HFFc6 (cell line): ENCODE results near the gene KRT73. TPM values are rescaled to one million over a fixed set of nuclear protein-coding genes. Genes with fewer than 3 reads are reported as not detected.

Experiments used
- DNase-seq: peaks from one replicate; pipeline ENCODE4 v3.0.0-alpha.2; 2018
- H3K27ac Mint-ChIP-seq: 2 replicates; pipeline ENCODE4 v1.8.0; 2020; ENCODE audit warnings: mild to moderate bottlenecking, mixed read lengths
- H3K27me3 Mint-ChIP-seq: 2 replicates; pipeline ENCODE4 v1.8.0; 2021; ENCODE audit warnings: mild to moderate bottlenecking, moderate library complexity, mixed read lengths; ENCODE audit not compliant: insufficient read depth
- H3K36me3 Mint-ChIP-seq: 2 replicates; pipeline ENCODE4 v1.8.0; 2021; ENCODE audit warnings: low read depth, mixed read lengths
- H3K4me1 Mint-ChIP-seq: 2 replicates; pipeline ENCODE4 v1.8.0; 2020; ENCODE audit warnings: low read depth, mixed read lengths
- H3K4me3 Mint-ChIP-seq: 2 replicates; pipeline ENCODE4 v1.8.0; 2020; ENCODE audit warnings: mild to moderate bottlenecking, moderate library complexity, mixed read lengths
- H3K9me3 Mint-ChIP-seq: 2 replicates; pipeline ENCODE4 v1.8.0; 2020; ENCODE audit warnings: mild to moderate bottlenecking, mixed read lengths
- CTCF ChIP-seq: fragments of 200-600 bp; sonication (generic); IDR thresholded peaks from 2 replicates; pipeline ENCODE4 v1.5.0; 2021; ENCODE audit warnings: antibody characterized with exemption, mild to moderate bottlenecking
- total RNA-seq, 6 experiments: library from RNA; stranded (reverse); fragmentation: NEBNext Ultra II Directional; extraction: Animal tissue kit (Norgen Biotek cat#: 25700); gene quantifications; 2 replicates in 1 of 6; 3 replicates in 5 of 6; pipeline ENCODE4 v1.2.3, GENCODE V29; 2021

Gene KRT73
- total RNA-seq, 6 experiments from 2014 or later, result not detected

DNA sequence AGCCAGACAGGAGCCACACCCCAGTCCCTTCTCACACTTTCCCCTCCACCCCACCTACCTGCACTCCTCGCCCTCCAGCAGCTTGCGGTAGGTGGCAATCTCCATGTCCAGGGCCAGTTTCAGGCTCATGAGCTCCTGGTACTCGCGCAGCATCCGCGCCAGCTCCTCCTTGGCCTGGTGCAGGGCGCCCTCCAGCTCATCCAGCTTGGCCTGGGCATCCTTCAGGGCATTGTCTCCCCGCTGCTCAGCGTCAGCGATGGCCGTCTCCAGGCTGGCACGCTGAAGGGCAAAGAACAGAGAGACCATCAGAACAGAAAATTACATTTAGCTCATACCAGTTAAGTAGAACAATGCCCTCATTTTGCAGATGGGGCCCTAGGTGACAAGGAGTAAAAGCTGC lies 50.2 kb downstream of the KRT73 start:
- Mint-ChIP-seq H3K27ac (no peak overlapping the region), H3K9me3 (no peaks in the 10 kb centered on the region), H3K27me3 (peaks cover 45% of the 10 kb centered on the region), H3K4me3 (no peak overlapping the region), H3K36me3 (no peaks in the 10 kb centered on the region), H3K4me1 (no peaks in the 10 kb centered on the region)
- TF ChIP-seq CTCF, result no peak
- DNase-seq, result no peak

DNA sequence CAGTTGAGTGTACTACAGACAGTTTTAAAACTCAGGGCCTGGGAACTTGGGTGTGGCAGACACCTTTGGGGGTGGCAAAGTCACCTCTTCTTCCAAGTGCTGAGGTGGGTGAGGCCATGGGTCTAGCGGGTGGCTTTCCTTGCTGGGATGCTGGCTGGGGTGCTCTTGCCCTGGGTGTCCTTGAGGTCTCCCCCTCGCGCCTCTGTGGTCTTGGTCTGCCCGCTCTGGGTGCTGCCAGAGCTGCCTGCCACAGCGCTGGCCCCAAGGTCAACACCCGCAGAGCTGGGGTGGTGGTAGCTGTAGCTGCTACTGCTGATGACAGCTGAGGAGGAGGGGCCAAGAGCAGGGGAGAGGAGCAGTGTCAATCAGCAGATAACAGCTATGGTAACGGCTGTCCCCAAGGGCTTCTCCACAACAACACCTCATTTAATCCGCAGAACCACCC lies 51.5 kb downstream of the KRT73 start:
- H3K4me3 Mint-ChIP-seq, result no peak overlapping the region
- H3K27ac Mint-ChIP-seq, result no peak overlapping the region
- peaks cover 49% of the 10 kb centered on the region for H3K27me3 Mint-ChIP-seq
- DNase-seq, result no peak
- no peak for TF ChIP-seq CTCF
- H3K36me3 Mint-ChIP-seq, result no peaks in the 10 kb centered on the region
- H3K9me3 Mint-ChIP-seq, result no peaks in the 10 kb centered on the region
- no peaks in the 10 kb centered on the region for H3K4me1 Mint-ChIP-seq

- no peak overlapping the region for H3K27ac Mint-ChIP-seq
- TF ChIP-seq CTCF, result no peak
- no peak for DNase-seq
- no peaks in the 10 kb centered on the region for H3K36me3 Mint-ChIP-seq
- peaks cover 39% of the 10 kb centered on the region for H3K27me3 Mint-ChIP-seq
- H3K9me3 Mint-ChIP-seq, result no peaks in the 10 kb centered on the region
- H3K4me1 Mint-ChIP-seq, result no peaks in the 10 kb centered on the region
- H3K4me3 Mint-ChIP-seq, result no peak overlapping the region
Observed at GRCh38 chr12:52564582-52564981, 53.8 kb downstream of the KRT73 start.

DNA sequence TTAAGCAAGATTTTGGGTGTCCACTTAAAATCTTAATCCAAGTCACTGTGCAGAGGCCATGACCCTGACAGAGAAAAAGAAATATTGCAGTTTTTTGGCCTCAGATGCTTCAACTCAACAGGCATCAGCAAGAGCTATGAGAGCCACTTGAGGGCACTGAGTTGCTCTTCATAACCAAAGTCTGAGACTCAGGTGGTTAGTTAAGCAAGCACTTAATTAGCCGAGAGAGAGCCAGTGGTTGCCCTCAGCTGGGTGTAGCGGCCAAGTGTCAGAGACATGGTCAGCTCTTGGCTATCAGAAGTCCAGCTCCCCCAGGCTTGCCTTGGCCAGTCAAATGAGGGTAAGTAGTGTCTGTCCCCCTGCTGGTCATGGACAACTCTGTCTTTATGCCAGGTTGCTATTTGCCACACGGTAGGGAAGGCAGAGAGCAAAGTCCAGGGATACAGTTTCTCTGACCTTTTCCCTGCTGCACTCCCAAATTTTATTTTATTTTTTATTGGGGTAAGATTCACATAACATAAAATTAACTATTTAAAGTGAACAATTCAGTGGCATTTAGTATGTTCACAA lies 56.4 kb downstream of the KRT73 start:
- no peak for DNase-seq

GRCh38 chr12:52559979-52560378 lies 58.4 kb downstream of the KRT73 start:
- no peaks in the 10 kb centered on the region for H3K9me3 Mint-ChIP-seq
- H3K4me1 Mint-ChIP-seq, result no peaks in the 10 kb centered on the region
- peaks cover 33% of the 10 kb centered on the region for H3K27me3 Mint-ChIP-seq
- DNase-seq, result no peak
- no peak for TF ChIP-seq CTCF
- H3K36me3 Mint-ChIP-seq, result no peaks in the 10 kb centered on the region
- H3K4me3 Mint-ChIP-seq, result no peak overlapping the region
- H3K27ac Mint-ChIP-seq, result no peak overlapping the region

More for the DNA sequence above, 56.4 kb downstream of the KRT73 start:
- Mint-ChIP-seq H3K36me3 (no peaks in the 10 kb centered on the region), H3K27ac (no peak overlapping the region), H3K4me1 (no peaks in the 10 kb centered on the region), H3K9me3 (no peaks in the 10 kb centered on the region), H3K27me3 (peaks cover 34% of the 10 kb centered on the region), H3K4me3 (no peak overlapping the region)
- peak; percentile 65 for TF ChIP-seq CTCF
